Measurements from ENCODE around the gene BAHCC1.

Gene BAHCC1

DNA sequence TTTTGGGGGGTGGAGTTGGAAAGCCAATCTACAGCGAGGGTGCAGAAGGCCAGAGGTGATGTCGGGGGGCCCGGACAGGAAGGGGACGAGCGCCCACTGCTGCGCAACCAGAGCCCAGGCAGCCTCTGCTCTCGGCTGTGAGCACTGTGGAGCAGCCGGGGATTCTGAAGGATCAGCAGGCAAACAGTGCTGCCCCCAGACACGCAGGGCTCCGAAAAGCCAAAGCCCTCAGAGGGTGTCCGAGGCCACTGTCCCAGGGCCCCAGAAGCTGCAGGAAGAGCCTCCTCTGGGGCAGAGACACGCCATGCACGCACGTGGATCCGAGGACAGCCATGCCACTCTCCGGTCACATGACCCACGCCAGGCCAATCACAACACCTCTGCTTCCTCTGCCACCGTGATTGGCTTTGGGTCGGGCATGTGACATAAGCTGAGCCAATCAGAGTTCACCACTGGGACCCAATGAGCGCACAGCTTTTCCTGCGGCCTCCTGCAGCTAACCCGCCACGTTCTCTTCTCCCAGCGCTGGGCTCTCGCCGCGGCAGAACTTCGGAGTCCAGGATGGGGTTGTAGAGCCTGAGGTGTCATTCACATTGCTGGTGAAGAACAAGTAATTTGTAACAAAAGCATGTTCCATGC, 76.7 kb downstream of the BAHCC1 start:
- TF ChIP-seq CTCF (IDR thresholded peaks at IDR 0.05; ENCODE audit: insufficient read depth, low read depth, low read length, missing control alignments), result no peak
- H3K4me3 ChIP-seq (ENCODE audit: low read length), result no peak overlapping the region
- peak; percentile 29 for DNase-seq (ENCODE audit: low read depth)

GRCh38 chr17:81473019-81473418, 77.8 kb downstream of the BAHCC1 start:
- H3K4me3 ChIP-seq (ENCODE audit: low read length), result no peak overlapping the region
- no peak for DNase-seq (ENCODE audit: low read depth)
- no peak for TF ChIP-seq CTCF (IDR thresholded peaks at IDR 0.05; ENCODE audit: insufficient read depth, low read depth, low read length, missing control alignments)

DNA sequence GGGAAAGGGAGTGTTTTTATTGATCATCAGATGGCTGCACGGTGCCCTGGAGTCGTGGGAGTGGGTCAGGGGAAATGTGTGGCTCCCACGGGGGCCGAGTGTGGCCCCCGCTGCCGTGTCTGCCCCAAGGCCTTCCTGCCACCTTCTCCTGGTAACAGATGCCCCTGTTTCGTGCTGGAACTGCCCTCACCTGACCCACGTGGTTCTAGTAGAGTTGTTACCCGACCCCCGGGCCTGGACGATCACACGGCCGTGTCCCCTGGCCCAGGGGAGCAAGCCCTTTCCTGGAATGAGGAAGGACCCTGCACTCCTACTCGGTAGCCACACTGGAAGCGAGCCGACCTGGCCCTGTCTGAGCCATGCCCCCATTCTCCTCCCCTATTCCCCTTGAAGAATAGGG, 79.7 kb downstream of the BAHCC1 start:
- no peak for TF ChIP-seq CTCF (IDR thresholded peaks at IDR 0.05; ENCODE audit: insufficient read depth, low read depth, low read length, missing control alignments)
- H3K4me3 ChIP-seq (ENCODE audit: low read length), result no peak overlapping the region
- DNase-seq (ENCODE audit: low read depth), result no peak

DNA sequence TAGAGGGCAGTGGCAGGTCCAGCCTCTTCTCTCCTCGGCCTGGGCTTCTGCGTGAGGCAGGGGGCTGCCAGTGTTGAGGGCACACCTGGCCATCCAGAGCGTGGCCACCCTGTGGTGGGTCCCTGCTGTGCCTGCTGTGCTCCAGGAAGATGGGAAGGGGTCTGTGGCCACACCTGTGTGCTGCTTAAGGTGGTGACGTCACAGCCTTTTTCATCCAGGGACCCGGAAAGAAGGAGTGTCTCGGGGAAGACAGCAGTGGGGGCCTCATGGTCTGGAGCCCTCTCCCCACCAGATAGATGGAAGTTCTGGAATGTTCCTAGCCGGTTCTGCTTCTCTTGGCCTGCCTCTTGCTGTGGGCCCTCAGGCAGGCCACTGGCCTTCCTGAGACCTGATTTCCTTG, 80.8 kb downstream of the BAHCC1 start:
- TF ChIP-seq CTCF (IDR thresholded peaks at IDR 0.05; ENCODE audit: insufficient read depth, low read depth, low read length, missing control alignments), result no peak
- DNase-seq (ENCODE audit: low read depth), result no peak
- no peak overlapping the region for H3K4me3 ChIP-seq (ENCODE audit: low read length)

- TF ChIP-seq CTCF (IDR thresholded peaks at IDR 0.05; ENCODE audit: insufficient read depth, low read depth, low read length, missing control alignments), result no peak
- no peak for DNase-seq (ENCODE audit: low read depth)
- no peak overlapping the region for H3K4me3 ChIP-seq (ENCODE audit: low read length)
Measured at GRCh38 chr17:81476635-81477034, 81.4 kb downstream of the BAHCC1 start.

DNA sequence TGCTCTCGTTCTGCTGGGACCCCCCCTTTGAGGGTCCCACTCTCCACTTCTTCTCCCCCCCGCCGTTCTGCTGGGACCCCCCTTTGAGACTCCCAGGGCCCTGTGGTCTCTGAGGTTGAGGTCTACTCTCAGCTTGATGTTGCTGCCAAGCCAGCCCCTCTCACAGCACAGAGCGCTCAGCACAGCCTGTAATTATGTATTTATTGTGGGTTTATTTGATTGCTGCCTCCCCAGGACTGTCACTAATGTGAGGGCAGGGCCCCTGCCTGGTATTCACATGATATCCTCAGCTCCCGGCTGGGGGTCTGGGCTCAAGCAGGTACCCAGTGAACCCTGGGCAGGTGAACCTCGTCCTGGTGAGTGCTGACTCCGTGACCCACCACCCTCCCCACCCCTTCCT, 81.9 kb downstream of the BAHCC1 start:
- no peak overlapping the region for H3K4me3 ChIP-seq (ENCODE audit: low read length)
- no peak for TF ChIP-seq CTCF (IDR thresholded peaks at IDR 0.05; ENCODE audit: insufficient read depth, low read depth, low read length, missing control alignments)
- no peak for DNase-seq (ENCODE audit: low read depth)

DNA sequence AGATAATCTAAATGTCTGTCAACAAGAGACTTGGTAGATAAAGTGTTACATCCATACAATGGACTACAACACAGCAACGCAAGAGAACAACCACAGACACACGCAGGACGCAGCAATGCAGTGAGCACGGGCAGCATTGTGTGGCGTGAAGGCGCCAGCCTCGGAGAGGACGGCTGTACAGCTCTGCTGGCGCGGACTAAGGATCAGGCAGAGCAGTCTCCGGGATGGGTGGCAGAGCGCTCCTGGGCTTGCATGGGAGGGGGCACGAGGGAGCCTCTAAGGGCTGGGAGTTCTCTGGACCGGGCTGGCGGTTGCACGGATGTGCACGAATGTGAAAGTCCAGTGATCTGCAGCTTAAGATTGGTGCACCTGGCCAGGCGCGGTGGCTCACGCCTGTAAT, 82.9 kb downstream of the BAHCC1 start:
- no peak overlapping the region for H3K4me3 ChIP-seq (ENCODE audit: low read length)

More for the DNA sequence above, 82.9 kb downstream of the BAHCC1 start:
- DNase-seq (ENCODE audit: low read depth), result no peak
- TF ChIP-seq CTCF (IDR thresholded peaks at IDR 0.05; ENCODE audit: insufficient read depth, low read depth, low read length, missing control alignments), result no peak
